Tibial nerve (tissue), 4 donors: ENCODE results near the gene CFAP46.

Source experiments
- CTCF ChIP-seq, 5 experiments: fragments of 200-600 bp in 3 of 5; fragments of 450-650 bp in 2 of 5; sonication (generic) in 3 of 5; IDR thresholded peaks; one replicate each; pipeline ENCODE4 v1.5.1; 2016 to 2019; ENCODE audit warnings: antibody characterized with exemption in 5 of 5, mild to moderate bottlenecking in 3 of 5, moderate library complexity in 2 of 5
- EP300 ChIP-seq, 2 donors: sonication (generic); formaldehyde crosslinking; IDR thresholded peaks; one replicate each; pipeline ENCODE4 v1.6.1; 2017; ENCODE audit warnings: antibody characterized with exemption in 2 of 2, mild to moderate bottlenecking in 1 of 2
- POLR2A ChIP-seq, 2 donors: fragments of 450-650 bp; IDR thresholded peaks; one replicate each; pipeline ENCODE4 v1.6.1; 2017; ENCODE audit warnings: antibody characterized with exemption in 2 of 2, mild to moderate bottlenecking in 2 of 2, moderate library complexity in 2 of 2

GRCh38 chr10:132883391-132883881 lies 58.9 kb downstream of the CFAP46 start:
- TF ChIP-seq CTCF (IDR thresholded peaks at IDR 0.05), result no peak
- no peak for TF ChIP-seq POLR2A (IDR thresholded peaks at IDR 0.05)
- TF ChIP-seq EP300 (IDR thresholded peaks at IDR 0.05), result no peak
